ENCODE results near the gene HCN4. TPM values are rescaled to one million over a fixed set of nuclear protein-coding genes. Genes with fewer than 3 reads are reported as not detected.

HCN4 gene
- total and polyA plus RNA-seq, 2 experiments from 2014 or later: 2.4 to 10.6 TPM

DNA sequence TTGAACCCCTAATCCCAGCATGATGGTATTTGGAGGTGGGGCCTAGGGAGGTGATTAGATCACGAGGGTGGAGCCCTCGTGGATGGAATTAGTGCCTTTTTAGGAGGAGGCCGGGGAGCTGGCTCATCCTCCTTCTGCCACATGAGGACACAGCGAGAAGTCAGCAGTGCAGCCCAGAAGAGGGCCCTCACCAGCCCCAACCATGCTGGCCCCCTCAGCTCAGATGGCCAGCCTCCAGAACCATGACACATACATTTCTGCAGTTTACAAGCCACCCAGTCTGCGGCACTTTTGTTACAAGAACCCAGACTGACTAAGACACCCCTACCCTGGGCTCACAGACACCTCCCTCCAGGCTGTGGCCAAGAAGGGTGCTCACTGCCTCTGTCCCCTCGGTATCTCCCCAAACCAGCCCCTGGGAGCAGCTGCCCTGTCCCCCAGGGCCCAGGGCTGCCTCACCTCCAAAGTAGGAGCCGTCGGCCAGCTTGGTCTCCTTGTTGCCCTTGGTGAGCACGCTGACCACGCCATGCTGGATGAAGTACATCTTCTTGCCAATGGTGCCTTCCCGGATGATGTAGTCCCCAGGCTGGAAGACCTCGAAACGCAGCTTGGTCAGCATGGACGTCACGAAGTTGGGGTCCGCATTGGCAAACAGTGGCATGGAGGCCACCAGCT is 44.1 kb downstream of the HCN4 start:
- no peaks in the 10 kb centered on the region; the same call in 2 of the 3 replicates for H3K9me3 Mint-ChIP-seq
- TF ChIP-seq POLR2AphosphoS5 (IDR thresholded peaks at IDR 0.05; ENCODE audit: low read depth) (no peak), EZH2 (IDR thresholded peaks at IDR 0.05; ENCODE audit: low read depth, unreplicated experiment) (no peak), EZH2phosphoT487 (IDR thresholded peaks at IDR 0.05; ENCODE audit: unreplicated experiment) (no peak), ZNF114 (CRISPR knock-in tag; IDR thresholded peaks at IDR 0.05) (no peak), STAT1 (IDR thresholded peaks at IDR 0.05; ENCODE audit: unreplicated experiment) (no peak), NANOG (IDR thresholded peaks at IDR 0.05; ENCODE audit: borderline replicate concordance) (no peak), ZNF331 (CRISPR knock-in tag; IDR thresholded peaks at IDR 0.05; ENCODE audit: low read depth) (no peak), JUNB (IDR thresholded peaks at IDR 0.05; ENCODE audit: unreplicated experiment) (no peak), CREB1 (CRISPR knock-in tag; IDR thresholded peaks at IDR 0.05; ENCODE audit: low read depth) (no peak)
- TF ChIP-seq, protein P1, sequence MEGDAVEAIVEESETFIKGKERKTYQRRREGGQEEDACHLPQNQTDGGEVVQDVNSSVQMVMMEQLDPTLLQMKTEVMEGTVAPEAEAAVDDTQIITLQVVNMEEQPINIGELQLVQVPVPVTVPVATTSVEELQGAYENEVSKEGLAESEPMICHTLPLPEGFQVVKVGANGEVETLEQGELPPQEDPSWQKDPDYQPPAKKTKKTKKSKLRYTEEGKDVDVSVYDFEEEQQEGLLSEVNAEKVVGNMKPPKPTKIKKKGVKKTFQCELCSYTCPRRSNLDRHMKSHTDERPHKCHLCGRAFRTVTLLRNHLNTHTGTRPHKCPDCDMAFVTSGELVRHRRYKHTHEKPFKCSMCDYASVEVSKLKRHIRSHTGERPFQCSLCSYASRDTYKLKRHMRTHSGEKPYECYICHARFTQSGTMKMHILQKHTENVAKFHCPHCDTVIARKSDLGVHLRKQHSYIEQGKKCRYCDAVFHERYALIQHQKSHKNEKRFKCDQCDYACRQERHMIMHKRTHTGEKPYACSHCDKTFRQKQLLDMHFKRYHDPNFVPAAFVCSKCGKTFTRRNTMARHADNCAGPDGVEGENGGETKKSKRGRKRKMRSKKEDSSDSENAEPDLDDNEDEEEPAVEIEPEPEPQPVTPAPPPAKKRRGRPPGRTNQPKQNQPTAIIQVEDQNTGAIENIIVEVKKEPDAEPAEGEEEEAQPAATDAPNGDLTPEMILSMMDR (conservative IDR thresholded peaks at IDR 0.05; ENCODE audit: low read depth in 2 of 2): no peak
- TF ChIP-seq, protein P2, sequence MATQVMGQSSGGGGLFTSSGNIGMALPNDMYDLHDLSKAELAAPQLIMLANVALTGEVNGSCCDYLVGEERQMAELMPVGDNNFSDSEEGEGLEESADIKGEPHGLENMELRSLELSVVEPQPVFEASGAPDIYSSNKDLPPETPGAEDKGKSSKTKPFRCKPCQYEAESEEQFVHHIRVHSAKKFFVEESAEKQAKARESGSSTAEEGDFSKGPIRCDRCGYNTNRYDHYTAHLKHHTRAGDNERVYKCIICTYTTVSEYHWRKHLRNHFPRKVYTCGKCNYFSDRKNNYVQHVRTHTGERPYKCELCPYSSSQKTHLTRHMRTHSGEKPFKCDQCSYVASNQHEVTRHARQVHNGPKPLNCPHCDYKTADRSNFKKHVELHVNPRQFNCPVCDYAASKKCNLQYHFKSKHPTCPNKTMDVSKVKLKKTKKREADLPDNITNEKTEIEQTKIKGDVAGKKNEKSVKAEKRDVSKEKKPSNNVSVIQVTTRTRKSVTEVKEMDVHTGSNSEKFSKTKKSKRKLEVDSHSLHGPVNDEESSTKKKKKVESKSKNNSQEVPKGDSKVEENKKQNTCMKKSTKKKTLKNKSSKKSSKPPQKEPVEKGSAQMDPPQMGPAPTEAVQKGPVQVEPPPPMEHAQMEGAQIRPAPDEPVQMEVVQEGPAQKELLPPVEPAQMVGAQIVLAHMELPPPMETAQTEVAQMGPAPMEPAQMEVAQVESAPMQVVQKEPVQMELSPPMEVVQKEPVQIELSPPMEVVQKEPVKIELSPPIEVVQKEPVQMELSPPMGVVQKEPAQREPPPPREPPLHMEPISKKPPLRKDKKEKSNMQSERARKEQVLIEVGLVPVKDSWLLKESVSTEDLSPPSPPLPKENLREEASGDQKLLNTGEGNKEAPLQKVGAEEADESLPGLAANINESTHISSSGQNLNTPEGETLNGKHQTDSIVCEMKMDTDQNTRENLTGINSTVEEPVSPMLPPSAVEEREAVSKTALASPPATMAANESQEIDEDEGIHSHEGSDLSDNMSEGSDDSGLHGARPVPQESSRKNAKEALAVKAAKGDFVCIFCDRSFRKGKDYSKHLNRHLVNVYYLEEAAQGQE (IDR thresholded peaks at IDR 0.05; ENCODE audit: unreplicated experiment): no peak
- TF ChIP-seq, protein P3, sequence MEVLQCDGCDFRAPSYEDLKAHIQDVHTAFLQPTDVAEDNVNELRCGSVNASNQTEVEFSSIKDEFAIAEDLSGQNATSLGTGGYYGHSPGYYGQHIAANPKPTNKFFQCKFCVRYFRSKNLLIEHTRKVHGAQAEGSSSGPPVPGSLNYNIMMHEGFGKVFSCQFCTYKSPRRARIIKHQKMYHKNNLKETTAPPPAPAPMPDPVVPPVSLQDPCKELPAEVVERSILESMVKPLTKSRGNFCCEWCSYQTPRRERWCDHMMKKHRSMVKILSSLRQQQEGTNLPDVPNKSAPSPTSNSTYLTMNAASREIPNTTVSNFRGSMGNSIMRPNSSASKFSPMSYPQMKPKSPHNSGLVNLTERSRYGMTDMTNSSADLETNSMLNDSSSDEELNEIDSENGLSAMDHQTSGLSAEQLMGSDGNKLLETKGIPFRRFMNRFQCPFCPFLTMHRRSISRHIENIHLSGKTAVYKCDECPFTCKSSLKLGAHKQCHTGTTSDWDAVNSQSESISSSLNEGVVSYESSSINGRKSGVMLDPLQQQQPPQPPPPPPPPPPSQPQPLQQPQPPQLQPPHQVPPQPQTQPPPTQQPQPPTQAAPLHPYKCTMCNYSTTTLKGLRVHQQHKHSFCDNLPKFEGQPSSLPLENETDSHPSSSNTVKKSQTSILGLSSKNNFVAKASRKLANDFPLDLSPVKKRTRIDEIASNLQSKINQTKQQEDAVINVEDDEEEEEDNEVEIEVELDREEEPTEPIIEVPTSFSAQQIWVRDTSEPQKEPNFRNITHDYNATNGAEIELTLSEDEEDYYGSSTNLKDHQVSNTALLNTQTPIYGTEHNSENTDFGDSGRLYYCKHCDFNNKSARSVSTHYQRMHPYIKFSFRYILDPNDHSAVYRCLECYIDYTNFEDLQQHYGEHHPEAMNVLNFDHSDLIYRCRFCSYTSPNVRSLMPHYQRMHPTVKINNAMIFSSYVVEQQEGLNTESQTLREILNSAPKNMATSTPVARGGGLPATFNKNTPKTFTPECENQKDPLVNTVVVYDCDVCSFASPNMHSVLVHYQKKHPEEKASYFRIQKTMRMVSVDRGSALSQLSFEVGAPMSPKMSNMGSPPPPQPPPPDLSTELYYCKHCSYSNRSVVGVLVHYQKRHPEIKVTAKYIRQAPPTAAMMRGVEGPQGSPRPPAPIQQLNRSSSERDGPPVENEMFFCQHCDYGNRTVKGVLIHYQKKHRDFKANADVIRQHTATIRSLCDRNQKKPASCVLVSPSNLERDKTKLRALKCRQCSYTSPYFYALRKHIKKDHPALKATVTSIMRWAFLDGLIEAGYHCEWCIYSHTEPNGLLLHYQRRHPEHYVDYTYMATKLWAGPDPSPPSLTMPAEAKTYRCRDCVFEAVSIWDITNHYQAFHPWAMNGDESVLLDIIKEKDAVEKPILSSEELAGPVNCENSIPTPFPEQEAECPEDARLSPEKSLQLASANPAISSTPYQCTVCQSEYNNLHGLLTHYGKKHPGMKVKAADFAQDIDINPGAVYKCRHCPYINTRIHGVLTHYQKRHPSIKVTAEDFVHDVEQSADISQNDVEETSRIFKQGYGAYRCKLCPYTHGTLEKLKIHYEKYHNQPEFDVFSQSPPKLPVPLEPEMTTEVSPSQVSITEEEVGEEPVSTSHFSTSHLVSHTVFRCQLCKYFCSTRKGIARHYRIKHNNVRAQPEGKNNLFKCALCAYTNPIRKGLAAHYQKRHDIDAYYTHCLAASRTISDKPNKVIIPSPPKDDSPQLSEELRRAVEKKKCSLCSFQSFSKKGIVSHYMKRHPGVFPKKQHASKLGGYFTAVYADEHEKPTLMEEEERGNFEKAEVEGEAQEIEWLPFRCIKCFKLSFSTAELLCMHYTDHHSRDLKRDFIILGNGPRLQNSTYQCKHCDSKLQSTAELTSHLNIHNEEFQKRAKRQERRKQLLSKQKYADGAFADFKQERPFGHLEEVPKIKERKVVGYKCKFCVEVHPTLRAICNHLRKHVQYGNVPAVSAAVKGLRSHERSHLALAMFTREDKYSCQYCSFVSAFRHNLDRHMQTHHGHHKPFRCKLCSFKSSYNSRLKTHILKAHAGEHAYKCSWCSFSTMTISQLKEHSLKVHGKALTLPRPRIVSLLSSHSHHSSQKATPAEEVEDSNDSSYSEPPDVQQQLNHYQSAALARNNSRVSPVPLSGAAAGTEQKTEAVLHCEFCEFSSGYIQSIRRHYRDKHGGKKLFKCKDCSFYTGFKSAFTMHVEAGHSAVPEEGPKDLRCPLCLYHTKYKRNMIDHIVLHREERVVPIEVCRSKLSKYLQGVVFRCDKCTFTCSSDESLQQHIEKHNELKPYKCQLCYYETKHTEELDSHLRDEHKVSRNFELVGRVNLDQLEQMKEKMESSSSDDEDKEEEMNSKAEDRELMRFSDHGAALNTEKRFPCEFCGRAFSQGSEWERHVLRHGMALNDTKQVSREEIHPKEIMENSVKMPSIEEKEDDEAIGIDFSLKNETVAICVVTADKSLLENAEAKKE (CRISPR knock-in tag; IDR thresholded peaks at IDR 0.05): no peak
- TF ChIP-seq, protein P4, sequence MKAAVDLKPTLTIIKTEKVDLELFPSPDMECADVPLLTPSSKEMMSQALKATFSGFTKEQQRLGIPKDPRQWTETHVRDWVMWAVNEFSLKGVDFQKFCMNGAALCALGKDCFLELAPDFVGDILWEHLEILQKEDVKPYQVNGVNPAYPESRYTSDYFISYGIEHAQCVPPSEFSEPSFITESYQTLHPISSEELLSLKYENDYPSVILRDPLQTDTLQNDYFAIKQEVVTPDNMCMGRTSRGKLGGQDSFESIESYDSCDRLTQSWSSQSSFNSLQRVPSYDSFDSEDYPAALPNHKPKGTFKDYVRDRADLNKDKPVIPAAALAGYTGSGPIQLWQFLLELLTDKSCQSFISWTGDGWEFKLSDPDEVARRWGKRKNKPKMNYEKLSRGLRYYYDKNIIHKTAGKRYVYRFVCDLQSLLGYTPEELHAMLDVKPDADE (IDR thresholded peaks at IDR 0.05): no peak
- DNase-seq (ENCODE audit: low spot score) (no peak), ATAC-seq (no peak)
- Histone ChIP-seq H3K4me1 (ENCODE audit: insufficient read depth) (no peaks in the 10 kb centered on the region; the same call in 1 of the 2 replicates), H2AFZ (no peak overlapping the region), H3K27me3 (ENCODE audit: insufficient read depth) (no peaks in the 10 kb centered on the region), H3K4me3 (no peak overlapping the region), H3K27ac (ENCODE audit: low read depth) (no peak overlapping the region), H3K4me2 (no peak overlapping the region), H3K79me2 (replicated peaks; ENCODE audit: insufficient read depth) (no peaks in the 10 kb centered on the region), H3K36me3 (ENCODE audit: insufficient read depth) (no peaks in the 10 kb centered on the region), H3F3A (replicated peaks; ENCODE audit: low read depth) (no peaks in the 10 kb centered on the region), H4K20me1 (replicated peaks; ENCODE audit: insufficient read depth) (no peaks in the 10 kb centered on the region), H3K9me2 (ENCODE audit: insufficient read depth) (no peaks in the 10 kb centered on the region)
- no peak overlapping the region for H3K27ac Mint-ChIP-seq
- peaks cover 34% of the 10 kb centered on the region for H3K36me3 Mint-ChIP-seq (ENCODE audit: low read depth)
- H3K4me1 Mint-ChIP-seq: peaks cover 7% of the 10 kb centered on the region
- peaks cover 11% of the 10 kb centered on the region for H3K27me3 Mint-ChIP-seq (ENCODE audit: insufficient read depth, low read depth, poor library complexity)
- no peak overlapping the region for H3K4me3 Mint-ChIP-seq

Data from GM23338 (cell line).